IPS-NIHi7 (cell line): Measurements from ENCODE around the gene SWSAP1.
A peak's percentile ranks its signal among the peaks of the same experiment; 100 is the strongest.

Experiments used
- DNase-seq: peaks from one replicate; pipeline ENCODE4 v3.0.0; 2012; ENCODE audit warnings: mixed read lengths; ENCODE audit errors: extremely low spot score

SWSAP1 gene

GRCh38 chr19:11355160-11356073, 19.0 kb upstream of the SWSAP1 start, which contains the start of gene PLPPR2:
PLPPR2 (plus strand) TSS chr19:11355432; CDS start chr19:11357674, 2,242 bp downstream.
- DNase-seq, result peak; percentile 91

GRCh38 chr19:11356074-11356397, 18.4 kb upstream of the SWSAP1 start:
- DNase-seq, result no peak

- DNase-seq, result no peak
These were observed 17.6 kb upstream of the SWSAP1 start for GRCh38 chr19:11356676-11357550.

- no peak for DNase-seq
These were observed 15.0 kb upstream of the SWSAP1 start for GRCh38 chr19:11359421-11359820.

- DNase-seq, result peak; percentile 94
These were observed 13.3 kb upstream of the SWSAP1 start for GRCh38 chr19:11361037-11361770.

GRCh38 chr19:11361771-11362731, 12.4 kb upstream of the SWSAP1 start:
- peak; percentile 78 for DNase-seq

GRCh38 chr19:11363881-11364280, 10.6 kb upstream of the SWSAP1 start:
- DNase-seq, result no peak

GRCh38 chr19:11364296-11364904, 10.1 kb upstream of the SWSAP1 start:
- DNase-seq, result no peak

GRCh38 chr19:11364935-11365334, 9.5 kb upstream of the SWSAP1 start:
- DNase-seq, result no peak

- DNase-seq, result no peak
These were observed 8.8 kb upstream of the SWSAP1 start for GRCh38 chr19:11365557-11366117.

- no peak for DNase-seq
These were observed 6.9 kb upstream of the SWSAP1 start for GRCh38 chr19:11367528-11367927.

GRCh38 chr19:11370744-11371143, 3.7 kb upstream of the SWSAP1 start:
- DNase-seq, result no peak

- peak; percentile 45 for DNase-seq
These were observed 1.1 kb upstream of the SWSAP1 start for GRCh38 chr19:11373166-11373884.

GRCh38 chr19:11373885-11374432, 507 bp upstream of the SWSAP1 start:
- DNase-seq, result no peak

- no peak for DNase-seq
These were observed 880 bp downstream of the SWSAP1 start for GRCh38 chr19:11375143-11375948.

GRCh38 chr19:11377237-11377636, 2.8 kb downstream of the SWSAP1 start:
- no peak for DNase-seq

- no peak for DNase-seq
These were observed 3.3 kb downstream of the SWSAP1 start for GRCh38 chr19:11377756-11378155.
